Stimulated activated CD8-positive, alpha-beta memory T cell treated with anti-CD3 and anti-CD28 coated beads, Interleukin-2, amount 100 ng/mL, for 48 hours (primary cell): ENCODE measurements around the gene CDH4.

ENCODE experiments used
- DNase-seq, 2 donors: peaks; one replicate each; pipeline ENCODE4 v3.0.0-alpha.2; 2020; ENCODE audit warnings: low read depth in 2 of 2

Gene CDH4

DNA sequence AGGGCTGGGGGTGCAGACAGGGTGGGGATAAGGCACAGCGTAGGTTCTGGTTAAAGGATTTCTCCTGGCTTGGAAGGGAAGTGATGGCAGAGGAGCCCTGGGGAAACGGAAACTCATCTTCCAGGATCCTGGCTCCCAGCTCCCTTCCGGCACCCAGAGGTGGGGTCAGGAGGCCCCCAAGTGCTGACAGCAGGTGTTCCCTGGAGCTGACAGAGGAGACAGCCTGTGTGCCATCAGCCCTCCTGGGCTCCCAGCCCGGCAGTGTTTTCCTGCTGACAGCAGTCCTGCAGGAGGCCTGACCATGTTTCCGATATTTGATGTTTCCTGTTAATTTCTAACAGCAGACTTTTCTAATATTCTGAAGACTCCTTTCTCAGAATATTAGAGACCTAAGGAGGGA lies 536.3 kb downstream of the CDH4 start:
- DNase-seq = no peak

DNA sequence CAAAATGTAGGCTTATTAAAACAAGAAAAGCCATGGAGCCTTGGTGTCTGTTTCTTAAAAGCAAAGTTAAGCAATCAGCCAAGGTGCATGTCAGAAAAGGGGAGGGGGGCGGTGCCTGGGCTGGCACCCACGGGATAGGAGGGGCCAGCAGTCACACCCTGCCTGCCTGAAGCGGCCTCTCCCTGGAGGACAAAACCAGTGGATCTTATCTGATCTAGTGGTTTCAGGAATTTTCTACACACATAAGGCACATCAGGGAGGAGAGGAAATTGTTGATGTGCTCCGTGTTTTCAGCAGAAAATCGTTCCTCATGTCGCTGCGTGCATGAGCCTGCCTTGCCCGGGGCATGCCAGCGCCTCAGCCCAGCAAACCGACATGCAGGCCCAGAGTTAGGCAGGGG lies 537.3 kb downstream of the CDH4 start:
- DNase-seq = no peak

DNA sequence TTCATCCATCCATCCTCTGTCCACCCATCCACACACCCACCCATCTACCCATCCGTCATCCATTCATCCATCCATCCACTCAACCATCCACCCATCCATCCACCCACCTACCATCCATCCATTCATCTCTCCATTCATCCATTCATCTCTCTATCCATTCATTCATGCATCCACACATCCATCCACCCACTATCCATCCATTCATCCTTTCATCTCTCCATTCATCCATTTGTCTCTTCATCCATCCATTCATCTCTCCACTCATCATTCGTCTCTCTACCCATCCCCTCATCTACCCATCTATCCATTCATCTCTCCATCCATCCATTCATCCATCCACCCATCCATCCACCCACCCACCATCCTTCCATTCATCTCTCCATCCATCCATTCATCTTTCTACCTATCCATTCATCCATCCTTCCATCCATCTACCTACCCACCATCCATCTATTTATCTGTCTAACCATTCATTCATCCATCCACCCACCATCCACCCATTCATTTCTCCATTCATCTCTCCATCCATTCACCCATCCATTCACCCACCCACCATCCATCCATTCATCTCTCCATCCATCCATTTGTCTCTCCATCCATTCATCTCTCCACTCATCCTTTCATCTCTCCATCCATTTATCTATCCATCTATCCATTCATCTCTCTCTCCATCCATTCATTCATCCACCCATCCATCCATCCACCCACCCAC lies 538.2 kb downstream of the CDH4 start:
- no peak for DNase-seq

DNA sequence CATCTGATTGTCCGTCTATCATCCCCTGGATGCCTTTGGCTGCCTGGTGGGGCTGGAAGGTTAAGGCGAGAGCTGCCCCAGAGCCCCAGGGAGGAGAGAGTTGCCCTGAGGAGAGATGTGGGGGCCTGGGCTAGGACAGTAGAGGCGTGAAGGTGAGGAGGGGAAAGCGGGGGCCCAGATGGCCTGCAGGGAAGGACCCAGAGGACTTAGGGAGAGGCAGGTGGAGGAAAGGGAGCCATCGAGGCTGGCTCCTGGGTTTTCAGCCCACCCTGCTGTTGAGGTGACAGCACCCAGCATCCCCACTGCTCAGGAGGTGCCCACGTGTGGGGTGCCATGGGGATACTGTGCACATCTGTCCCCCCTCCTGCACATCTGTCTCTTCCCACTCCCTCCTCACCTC lies 539.9 kb downstream of the CDH4 start:
- no peak for DNase-seq

DNA sequence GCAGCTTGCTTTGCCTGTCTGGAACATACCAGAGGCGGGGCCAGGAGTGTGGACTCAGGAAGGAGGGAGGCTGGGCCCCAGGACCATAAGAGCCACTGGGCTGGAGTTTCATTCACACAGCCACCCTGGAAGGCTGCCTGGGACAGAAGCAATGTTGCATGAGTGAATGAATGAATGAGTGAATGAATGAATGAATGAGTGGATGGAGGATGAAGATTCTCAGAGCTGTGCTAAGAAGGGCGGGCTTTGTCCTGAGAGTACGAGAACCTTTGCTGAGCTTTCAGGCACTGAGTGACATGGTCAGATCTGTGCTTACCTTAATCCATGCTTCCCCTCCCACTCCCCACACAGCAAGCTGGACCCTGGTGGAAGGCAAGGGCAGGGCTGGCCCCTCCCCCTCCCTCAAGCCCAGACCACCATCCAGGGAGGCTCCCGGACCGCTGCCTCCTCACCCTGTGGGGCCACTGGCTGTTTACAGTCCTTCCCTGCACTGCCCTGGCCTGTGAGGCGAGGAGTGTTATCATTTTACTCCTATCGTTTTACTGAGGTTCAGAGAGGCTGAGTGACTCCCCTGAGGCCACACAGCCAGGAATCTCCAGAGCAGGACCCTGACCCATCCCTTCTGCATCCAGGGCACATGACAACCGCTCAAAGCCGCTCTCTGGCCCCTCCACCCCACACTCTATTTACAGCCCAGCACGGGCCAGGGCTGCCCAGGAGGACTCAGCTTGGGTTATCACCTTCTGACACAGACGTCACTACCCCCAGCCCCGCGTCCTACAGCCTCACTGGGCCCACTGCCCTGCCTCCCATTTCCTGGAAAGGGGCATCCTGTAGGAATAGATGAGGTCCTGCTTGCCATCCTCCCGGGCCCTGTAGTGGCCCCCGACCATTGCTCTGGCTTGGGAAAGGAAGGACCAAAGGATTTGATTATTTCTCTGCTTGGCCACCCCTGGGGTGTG lies 543.9 kb downstream of the CDH4 start:
- no peak for DNase-seq

DNA sequence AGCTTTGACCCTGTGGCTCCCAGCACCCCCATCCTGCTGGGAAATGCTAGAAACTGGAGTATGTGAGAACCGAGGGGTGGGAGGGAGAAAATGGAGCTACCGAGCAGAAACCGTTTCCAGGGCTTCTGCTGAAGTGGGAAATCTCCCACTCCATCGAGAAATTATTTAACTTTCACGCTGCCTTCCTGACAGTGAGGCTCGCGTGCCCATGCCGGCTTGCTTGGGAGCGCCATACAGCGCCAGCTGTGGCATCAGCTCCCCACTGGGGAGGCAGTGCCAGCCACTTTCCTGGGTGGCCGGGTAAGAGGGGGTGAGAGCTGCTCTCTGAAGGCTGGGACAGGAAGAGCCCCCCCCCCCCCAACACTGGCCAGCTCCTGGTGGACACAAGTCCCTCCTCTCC lies 544.7 kb downstream of the CDH4 start:
- DNase-seq = no peak

DNA sequence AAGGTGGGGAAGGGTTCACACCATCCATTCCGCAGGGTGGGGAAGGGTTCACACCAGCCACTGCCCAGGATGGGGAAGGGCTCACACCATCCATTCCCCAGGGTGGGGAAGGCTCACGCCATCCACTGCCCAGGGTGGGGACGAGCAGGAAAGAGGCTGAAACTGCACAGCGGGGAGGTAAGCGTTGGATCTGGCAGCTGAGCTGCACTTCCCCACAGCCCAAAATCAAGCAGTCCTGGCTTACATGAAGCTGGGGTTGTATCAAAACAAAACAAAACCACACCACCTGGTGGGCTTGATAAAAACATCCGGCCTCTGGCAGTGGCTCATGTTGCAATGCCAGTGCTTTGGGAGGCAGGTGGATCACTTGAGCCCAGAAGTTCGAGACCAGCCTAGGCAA lies 545.1 kb downstream of the CDH4 start:
- no peak for DNase-seq

DNA sequence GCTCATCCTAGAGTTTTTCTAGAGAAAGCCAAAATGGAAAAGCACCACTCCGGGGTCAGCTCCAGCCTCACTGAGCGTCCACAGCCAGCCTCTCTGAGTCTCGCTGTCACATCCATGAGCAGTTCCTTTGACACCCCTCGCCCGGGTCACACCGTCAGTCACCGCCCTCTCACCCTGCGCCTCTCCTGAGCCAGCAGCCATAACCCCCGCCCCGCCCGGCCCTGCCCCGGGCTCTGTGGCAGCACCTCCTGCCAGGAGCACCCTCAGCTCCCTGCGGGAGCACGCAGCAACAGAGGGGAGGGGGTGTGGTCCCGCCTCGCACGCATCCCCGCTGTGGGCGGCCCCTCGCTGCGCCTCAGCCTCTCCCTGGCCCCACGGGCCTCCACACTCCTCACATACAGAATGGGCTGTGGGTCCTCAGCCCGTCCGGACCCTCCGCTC lies 545.9 kb downstream of the CDH4 start:
- no peak for DNase-seq

DNA sequence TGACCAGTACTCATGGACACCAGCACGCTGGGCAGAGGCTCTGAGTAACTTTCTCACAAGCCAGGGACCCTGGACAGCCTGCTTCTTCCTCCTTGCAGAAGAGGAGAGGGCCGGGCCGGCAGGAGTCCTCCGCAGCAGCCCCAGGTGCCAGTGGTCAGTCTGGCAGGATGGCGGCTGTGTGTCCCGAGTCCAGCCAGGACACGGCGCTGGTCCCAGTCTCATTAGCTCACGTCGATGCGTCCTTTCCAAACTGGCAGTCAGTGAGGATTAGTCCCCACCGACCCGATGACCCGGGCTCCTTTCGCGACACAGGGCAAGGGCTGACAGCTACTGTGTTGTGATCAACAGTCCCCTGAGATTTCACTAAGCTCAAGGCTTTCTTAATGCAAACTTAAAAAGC lies 546.6 kb downstream of the CDH4 start:
- DNase-seq = no peak

DNA sequence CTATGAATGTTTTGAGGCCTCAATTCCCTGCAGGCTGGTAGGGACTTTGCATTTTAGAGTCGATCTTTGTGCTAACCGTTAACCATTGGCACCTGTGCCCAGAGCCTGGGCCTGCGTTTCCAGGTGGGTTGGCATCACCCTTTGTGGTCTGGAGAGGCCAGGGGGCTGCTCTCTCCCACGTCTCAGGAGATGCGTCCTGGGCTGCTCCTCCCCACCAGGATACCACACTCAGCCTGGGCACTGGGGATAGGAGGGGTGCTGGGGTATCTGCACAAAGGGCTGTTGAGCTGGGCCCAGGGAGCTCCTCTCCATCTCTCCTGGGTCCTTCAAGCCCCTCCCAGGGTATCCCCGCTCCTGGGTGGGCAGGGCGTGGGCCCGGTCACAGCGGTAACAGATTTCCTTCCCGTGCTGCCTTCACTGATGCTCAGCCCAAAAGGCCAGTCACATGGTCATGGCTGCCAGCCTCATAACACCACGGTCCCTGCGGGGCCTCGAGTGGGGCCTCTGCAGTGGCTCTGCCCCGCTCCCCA lies 547.4 kb downstream of the CDH4 start:
- DNase-seq = no peak

DNA sequence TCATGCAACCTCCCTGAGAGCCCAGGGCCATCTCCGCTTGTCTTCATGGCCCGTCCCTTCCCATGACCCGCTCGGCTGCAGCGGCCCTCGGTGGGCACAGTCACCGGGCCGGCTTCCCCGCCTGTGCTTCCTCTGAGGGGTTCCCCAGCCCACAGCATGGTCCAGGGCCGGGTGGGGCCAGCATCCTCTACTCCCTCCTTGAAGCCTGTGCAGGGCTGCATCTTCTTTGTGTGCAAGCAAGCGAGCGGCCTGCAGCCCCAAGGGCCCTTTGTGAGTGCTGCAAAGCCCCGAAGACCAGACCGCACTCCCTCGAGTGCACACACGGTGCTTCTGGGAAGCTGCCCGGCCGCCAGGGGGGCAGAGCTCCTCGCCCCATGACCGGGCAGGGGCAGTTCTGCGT lies 547.9 kb downstream of the CDH4 start:
- no peak for DNase-seq

DNA sequence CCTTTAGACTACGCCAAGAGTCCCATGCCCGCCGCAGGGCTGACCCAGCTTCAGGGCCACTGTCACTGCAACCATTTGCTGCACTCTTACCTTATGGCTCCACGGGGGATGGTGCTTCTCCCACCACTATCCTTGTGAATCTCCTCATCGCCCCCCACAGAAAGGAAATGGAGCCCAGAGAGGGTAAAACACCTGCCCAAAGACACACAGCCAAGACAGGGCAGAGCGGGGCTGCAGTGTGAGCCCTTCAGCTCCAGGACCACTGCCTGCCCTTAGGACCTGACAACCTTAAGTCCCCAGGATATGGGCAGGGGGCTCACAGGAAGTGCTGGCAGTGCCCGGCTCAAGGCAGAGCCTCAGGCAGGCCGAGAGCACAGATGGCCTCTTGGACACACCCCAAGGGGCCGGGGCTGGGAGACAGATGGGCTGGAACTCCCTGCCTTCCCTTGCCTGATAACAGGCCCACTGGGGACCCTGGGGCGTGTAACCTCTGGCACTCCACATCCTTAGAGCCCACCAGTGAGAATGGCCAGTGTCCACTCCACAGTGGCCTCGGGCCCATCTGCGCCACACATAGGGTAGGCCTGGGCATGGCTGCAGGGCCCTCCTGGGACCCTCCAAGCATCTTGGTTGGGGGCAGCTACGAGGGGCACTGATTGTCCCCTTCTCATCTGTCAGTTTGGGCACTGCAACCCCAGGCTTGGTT lies 548.5 kb downstream of the CDH4 start:
- no peak for DNase-seq

DNA sequence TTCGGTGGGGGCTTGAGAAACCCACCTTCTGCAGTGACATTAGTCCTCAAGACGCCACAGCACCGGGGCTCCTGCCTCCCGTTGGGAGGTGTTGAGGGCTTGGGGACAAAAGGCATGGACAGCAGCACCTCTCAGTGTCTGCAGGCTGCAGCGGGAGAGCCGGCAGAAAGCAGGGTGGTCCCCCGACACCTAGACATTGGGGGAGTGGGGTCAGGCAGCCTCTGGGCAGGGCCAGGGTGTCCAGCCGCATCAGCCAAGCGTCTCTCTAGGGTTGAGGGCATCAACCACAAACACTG lies 549.0 kb downstream of the CDH4 start:
- no peak for DNase-seq

DNA sequence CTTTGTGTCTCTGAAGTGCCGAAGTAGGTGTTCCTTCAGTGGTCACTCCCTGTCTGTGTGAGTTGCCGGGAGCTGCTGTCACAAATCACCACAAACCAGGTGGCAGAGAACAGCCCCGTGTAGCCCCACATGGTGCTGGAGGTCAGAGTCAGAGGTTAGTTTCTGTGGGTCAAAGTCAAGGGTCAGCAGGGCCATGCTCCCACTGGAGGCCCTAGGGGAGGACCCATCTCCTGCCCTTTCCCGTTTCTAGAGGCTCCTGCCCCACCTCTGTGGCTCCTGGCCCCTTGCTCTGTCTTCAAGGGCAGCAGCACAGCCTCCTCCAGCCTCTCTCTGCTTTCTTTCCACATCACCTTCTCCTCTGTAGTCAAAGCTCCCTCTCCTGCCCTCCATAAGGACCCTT lies 549.4 kb downstream of the CDH4 start:
- no peak for DNase-seq

DNA sequence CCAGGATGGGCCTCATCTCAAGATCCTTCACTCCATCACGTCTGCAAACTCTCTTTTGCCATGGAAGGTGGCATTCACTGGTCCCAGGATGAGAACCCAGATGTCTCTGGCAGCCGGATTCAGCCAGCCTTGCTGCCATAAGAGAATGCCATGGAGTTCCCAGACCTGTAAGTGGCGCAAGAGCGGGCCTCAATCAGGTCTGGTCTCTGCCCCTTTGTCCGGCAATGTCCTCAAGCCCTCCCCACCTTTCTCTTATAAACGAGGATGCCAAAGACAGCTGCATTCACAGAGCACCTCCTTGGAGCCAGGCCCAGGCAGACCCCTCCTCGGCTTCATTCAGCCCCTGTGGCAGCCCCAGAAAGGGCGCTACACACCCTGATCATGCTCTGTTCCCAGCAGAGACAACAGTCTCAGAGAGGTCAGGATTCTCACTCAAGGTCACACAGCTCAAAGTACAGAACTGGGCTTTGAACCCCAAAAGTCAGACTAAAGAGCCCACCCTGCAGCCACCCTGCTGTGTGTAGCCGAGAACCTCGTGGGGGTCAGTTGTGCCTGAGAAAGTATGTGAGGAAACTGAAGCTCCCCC lies 549.9 kb downstream of the CDH4 start:
- DNase-seq = no peak

DNA sequence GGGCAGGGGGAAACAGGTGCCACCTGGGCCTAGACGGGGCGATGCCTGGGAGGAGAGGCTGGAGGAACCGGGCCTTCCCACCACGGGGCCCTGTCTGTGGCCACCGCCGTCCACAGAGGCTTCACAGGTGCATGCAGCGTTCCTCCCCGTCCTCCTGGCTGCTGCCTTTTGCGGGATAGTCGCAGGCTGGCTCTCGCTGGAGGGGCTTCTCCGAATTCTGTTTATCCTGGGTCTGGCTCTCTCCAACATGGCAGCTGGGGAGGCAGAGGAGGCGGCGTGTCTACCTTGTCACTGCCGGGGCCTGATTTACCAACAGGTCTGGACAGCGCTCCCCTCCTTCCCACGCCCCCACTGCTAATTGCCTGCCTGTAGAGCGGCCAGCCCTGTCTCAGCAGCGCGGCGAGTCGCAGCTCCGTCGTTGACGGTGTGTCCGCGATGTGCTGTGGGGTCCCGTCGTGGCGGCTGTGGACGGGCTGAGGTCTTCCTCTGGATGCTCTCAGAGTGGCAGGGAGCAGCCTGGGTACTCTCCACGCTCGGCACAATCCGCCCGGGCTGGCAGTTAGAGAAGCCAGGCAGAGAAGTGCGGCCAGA lies 550.8 kb downstream of the CDH4 start:
- DNase-seq = no peak

DNA sequence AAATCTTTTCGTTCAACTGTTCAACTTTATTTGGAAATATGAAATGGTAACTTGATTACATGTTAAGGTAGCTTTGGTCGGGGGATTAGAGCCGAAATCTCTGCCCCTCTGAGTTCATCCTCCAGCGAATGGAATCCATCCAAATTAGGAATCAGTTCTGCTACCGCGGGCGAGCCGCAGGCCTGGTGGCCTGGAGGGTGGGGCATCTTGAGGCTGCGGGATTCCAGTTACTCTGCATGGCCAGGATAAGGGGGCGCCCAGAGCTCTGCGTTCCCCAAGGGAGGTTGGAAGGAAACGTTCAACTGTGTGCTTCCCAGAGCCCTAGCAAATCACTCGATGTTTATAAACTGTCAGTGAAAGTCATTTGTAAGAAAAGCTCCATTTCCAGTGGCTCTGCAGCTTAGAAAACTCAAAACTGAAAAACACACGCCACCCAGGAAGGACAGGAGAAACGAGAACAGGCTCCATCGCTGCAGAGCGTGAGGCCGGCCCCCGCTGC lies 551.4 kb downstream of the CDH4 start:
- no peak for DNase-seq

DNA sequence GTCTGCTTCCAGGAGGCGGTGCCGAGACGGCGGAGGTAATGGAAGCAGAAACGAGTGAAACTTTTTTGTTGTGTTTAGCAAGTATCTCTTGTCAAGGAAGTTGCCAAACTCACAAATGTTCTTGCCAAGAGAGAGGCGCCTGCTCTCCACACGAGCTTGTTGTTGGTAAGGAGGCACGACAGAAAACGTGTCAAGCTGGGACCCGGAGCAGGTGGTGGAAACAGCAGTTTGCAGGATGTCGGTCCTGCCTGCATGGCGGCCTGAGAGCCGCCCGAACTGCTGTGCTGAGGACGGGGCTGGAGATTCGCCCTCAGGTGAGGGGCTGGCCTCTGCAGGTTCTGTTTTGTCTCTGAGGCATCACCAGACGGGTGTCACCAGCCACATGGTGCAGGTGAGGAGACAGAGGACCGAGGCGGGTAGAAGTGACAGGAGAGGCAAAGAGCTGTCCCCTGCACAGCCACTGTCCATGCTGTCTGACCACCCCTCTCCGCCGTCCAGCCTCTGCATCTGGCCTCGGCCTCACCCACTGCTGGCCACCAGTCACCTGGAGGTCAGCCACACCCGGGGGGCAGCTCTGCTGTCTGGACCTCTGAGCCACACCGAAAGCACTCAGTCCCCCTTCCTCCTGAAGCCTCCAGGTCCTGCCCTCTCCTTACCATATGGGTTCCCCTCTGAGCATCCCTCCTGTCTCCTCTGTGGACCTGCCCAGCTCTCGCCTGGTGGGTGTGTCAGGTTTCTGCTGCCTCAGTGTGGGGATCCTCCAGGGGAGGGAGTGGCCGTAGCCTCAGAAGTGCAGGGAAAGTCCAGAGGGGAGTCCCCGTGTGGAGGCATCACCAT lies 552.1 kb downstream of the CDH4 start:
- DNase-seq = no peak

DNA sequence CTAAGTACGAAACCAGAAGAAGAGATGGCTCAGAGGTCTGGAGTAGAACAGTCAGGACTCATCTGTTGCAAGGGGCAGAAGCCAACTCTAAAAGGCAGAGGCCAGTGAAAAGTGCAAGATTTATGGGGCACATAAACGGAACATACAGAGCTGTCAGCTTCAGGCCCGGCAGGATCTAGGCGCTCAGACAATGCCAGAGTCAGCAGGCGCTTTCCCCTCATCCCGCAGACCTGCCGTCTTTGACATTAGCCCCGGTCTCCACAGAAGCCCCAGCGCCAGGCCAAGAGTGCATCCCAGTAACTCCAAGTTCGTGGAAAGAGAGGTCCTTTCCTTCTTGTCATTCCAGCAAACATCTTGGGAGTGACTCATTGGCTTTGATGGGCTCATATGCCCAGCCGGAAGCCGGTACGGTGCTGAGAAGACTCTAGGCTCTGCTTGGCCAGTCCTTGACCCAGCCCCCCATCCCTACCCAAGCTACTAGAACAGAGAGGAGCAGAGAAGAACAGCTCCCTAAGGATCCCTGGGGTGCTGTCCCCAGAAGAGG lies 552.8 kb downstream of the CDH4 start:
- no peak for DNase-seq

DNA sequence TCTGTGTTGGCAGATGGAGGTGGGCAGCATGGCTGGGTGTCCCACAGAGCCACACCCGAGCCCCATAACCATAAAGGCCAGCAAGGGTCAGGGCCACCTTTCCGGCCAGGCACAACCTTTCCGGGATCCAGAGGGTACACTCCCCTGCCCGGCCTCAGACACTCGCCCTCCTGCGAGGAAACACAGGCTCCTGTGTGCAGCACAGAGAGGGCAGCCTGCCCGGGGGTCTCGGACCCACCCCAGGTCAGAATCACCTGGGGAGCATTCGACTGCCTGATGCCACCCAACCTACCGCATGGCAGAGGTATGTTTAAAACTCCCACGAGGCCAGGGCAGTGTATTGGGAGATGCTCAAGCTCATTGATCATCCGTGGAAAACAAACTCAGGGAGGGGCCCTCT lies 553.3 kb downstream of the CDH4 start:
- no peak for DNase-seq
